ENCODE measurements around the gene R3HCC1L.

Gene R3HCC1L

GRCh38 chr10:98238391-98238790 lies 103.9 kb downstream of the R3HCC1L start:
- DNase-seq, result no peak

- DNase-seq, result no peak
Measured at GRCh38 chr10:98240524-98240923, 106.1 kb downstream of the R3HCC1L start.

- no peak for DNase-seq
Measured at GRCh38 chr10:98242823-98243222, 108.4 kb downstream of the R3HCC1L start.

- no peak for DNase-seq
Measured at GRCh38 chr10:98244141-98244540, 109.7 kb downstream of the R3HCC1L start.

GRCh38 chr10:98244586-98244985 lies 110.1 kb downstream of the R3HCC1L start:
- DNase-seq, result no peak

GRCh38 chr10:98246911-98247805 lies 112.7 kb downstream of the R3HCC1L start:
- no peak for DNase-seq

- DNase-seq, result no peak
Measured at GRCh38 chr10:98248018-98248417, 113.6 kb downstream of the R3HCC1L start.

- DNase-seq, result no peak
Measured at GRCh38 chr10:98249134-98249533, 114.7 kb downstream of the R3HCC1L start.

- DNase-seq, result no peak
Measured at GRCh38 chr10:98251399-98251798, 116.9 kb downstream of the R3HCC1L start.

- no peak for DNase-seq
Measured at GRCh38 chr10:98252464-98252863, 118.0 kb downstream of the R3HCC1L start.

GRCh38 chr10:98253499-98253898 lies 119.0 kb downstream of the R3HCC1L start:
- DNase-seq, result no peak

GRCh38 chr10:98254234-98254974 lies 119.9 kb downstream of the R3HCC1L start:
- DNase-seq, result no peak

- no peak for DNase-seq
Measured at GRCh38 chr10:98255146-98255877, 120.9 kb downstream of the R3HCC1L start.

GRCh38 chr10:98256692-98257091 lies 122.2 kb downstream of the R3HCC1L start:
- DNase-seq, result no peak

- DNase-seq, result no peak
Measured at GRCh38 chr10:98257198-98257597, 122.7 kb downstream of the R3HCC1L start.

- DNase-seq, result no peak
Measured at GRCh38 chr10:98257961-98258360, 123.5 kb downstream of the R3HCC1L start.

GRCh38 chr10:98258683-98259454 lies 124.4 kb downstream of the R3HCC1L start:
- no peak for DNase-seq

GRCh38 chr10:98259606-98260315 lies 125.3 kb downstream of the R3HCC1L start:
- DNase-seq, result no peak

- no peak for DNase-seq
Measured at GRCh38 chr10:98260350-98260749, 125.9 kb downstream of the R3HCC1L start.

- DNase-seq, result no peak
Measured at GRCh38 chr10:98260752-98261151, 126.3 kb downstream of the R3HCC1L start.

- DNase-seq, result no peak
Measured at GRCh38 chr10:98261436-98262277, 127.2 kb downstream of the R3HCC1L start.
